PFSK-1 (cell line): ENCODE results near the gene AUH.

Source experiments
- FOXP2 ChIP-seq: optimal IDR thresholded peaks from 2 replicates; pipeline ENCODE3; 2011; ENCODE audit warnings: borderline replicate concordance, control low read depth, inconsistent platforms; ENCODE audit not compliant: insufficient read depth; ENCODE audit errors: extremely low read length, extremely low read depth
- POLR2AphosphoS5 ChIP-seq: IDR thresholded peaks from 2 replicates; pipeline ENCODE4 v1.6.1; 2012; ENCODE audit warnings: low read depth, mild to moderate bottlenecking, control low read depth, low read length, moderate library complexity
- SIN3A ChIP-seq: IDR thresholded peaks from 2 replicates; pipeline ENCODE4 v1.6.1; 2012; ENCODE audit warnings: mild to moderate bottlenecking, low read length, moderate library complexity, borderline replicate concordance; ENCODE audit not compliant: insufficient read depth
- TAF1 ChIP-seq: IDR thresholded peaks from 2 replicates; pipeline ENCODE4 v1.6.1; 2012; ENCODE audit warnings: low read length, control low read depth, borderline replicate concordance; ENCODE audit not compliant: insufficient read depth
- TF ChIP-seq, protein P1 (sequence below), 2 experiments: IDR thresholded peaks; 2 replicates each; pipeline versions ENCODE4 v1.6.1 to v1.8.0; 2011 to 2012; ENCODE audit warnings: low read depth in 2 of 2, low read length in 2 of 2, control low read depth in 1 of 2, inconsistent platforms in 1 of 2, mild to moderate bottlenecking in 1 of 2, moderate library complexity in 1 of 2; ENCODE audit not compliant: insufficient read depth in 1 of 2

Gene AUH

DNA sequence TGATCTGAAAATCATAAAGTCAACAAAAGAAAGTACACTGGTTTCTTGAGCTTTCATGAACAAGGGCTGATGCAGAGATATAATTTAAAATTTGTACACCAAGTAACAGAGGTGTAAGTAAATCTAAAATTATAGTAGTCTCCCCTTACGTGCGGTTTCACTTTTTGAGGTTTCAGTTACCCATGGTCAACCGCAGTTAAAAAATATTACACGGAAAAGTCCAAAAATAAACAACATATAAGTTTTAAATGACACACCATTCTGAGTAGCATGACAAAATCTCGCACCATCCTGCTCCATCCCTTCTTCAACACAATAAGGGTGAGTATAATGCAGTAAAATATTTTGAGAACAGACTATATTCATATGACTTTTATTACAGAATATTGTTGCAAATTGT lies 54.4 kb downstream of the AUH start:
- TF ChIP-seq TAF1: no peak
- no peak for TF ChIP-seq SIN3A
- TF ChIP-seq FOXP2: no peak
- TF ChIP-seq, protein P1, sequence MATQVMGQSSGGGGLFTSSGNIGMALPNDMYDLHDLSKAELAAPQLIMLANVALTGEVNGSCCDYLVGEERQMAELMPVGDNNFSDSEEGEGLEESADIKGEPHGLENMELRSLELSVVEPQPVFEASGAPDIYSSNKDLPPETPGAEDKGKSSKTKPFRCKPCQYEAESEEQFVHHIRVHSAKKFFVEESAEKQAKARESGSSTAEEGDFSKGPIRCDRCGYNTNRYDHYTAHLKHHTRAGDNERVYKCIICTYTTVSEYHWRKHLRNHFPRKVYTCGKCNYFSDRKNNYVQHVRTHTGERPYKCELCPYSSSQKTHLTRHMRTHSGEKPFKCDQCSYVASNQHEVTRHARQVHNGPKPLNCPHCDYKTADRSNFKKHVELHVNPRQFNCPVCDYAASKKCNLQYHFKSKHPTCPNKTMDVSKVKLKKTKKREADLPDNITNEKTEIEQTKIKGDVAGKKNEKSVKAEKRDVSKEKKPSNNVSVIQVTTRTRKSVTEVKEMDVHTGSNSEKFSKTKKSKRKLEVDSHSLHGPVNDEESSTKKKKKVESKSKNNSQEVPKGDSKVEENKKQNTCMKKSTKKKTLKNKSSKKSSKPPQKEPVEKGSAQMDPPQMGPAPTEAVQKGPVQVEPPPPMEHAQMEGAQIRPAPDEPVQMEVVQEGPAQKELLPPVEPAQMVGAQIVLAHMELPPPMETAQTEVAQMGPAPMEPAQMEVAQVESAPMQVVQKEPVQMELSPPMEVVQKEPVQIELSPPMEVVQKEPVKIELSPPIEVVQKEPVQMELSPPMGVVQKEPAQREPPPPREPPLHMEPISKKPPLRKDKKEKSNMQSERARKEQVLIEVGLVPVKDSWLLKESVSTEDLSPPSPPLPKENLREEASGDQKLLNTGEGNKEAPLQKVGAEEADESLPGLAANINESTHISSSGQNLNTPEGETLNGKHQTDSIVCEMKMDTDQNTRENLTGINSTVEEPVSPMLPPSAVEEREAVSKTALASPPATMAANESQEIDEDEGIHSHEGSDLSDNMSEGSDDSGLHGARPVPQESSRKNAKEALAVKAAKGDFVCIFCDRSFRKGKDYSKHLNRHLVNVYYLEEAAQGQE (IDR thresholded peaks at IDR 0.05; ENCODE audit: insufficient read depth in 1 of 2, low read depth in 2 of 2, low read length in 2 of 2): no peak
- no peak for TF ChIP-seq POLR2AphosphoS5

DNA sequence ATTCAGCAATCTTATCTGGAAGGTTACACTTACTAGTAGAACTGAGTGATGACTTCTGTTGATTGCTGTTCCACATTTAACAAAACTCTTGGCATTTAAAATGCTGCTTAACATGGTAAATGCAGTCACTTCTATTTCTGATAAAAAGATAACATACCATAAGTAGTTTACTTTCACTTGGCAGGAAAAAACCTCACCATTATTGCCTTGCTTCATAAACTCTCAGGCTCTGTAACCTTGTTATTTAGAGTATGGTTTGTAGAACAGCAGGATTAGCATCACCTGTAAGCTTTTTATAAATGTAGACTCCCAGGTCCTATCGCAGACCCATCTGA lies 55.5 kb downstream of the AUH start:
- TF ChIP-seq POLR2AphosphoS5 (no peak), TAF1 (no peak), SIN3A (no peak), FOXP2 (no peak)
- TF ChIP-seq, protein P1 (IDR thresholded peaks at IDR 0.05; ENCODE audit: insufficient read depth in 1 of 2, low read depth in 2 of 2, low read length in 2 of 2): no peak

DNA sequence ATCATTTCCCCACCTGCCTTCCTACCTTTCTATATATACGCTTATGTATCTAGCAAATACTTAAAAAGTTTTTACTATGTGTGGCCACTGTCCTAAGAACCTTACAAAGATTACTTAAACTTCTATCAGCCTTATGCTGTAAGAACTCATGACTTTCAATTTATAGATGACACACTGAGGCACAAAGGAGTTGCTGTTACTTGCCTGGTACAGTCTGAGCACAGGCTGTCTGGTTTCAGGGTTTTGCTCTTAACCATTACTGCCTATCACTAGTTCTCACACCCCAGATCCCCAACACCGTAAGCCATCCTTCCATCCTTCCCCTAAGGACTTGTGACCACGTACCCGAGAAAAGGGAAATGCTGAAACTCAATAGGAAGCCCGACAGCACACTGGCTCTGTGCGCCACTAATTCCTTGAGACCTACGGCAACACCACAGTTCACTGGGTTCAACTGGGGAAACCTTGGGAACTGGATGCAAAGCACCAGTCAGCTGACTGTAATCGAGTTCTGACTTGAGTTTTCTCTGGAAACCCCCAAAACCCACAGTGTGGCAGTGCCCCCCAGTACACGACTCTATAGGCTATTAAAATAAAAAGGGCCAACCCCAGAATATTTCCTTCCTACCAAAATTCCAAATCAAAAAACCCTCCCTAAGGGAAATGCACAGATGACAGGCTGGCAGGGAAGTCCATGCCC lies 56.0 kb downstream of the AUH start:
- TF ChIP-seq SIN3A (no peak), FOXP2 (no peak), POLR2AphosphoS5 (no peak), TAF1 (no peak)
- TF ChIP-seq, protein P1 (IDR thresholded peaks at IDR 0.05; ENCODE audit: insufficient read depth in 1 of 2, low read depth in 2 of 2, low read length in 2 of 2): no peak

DNA sequence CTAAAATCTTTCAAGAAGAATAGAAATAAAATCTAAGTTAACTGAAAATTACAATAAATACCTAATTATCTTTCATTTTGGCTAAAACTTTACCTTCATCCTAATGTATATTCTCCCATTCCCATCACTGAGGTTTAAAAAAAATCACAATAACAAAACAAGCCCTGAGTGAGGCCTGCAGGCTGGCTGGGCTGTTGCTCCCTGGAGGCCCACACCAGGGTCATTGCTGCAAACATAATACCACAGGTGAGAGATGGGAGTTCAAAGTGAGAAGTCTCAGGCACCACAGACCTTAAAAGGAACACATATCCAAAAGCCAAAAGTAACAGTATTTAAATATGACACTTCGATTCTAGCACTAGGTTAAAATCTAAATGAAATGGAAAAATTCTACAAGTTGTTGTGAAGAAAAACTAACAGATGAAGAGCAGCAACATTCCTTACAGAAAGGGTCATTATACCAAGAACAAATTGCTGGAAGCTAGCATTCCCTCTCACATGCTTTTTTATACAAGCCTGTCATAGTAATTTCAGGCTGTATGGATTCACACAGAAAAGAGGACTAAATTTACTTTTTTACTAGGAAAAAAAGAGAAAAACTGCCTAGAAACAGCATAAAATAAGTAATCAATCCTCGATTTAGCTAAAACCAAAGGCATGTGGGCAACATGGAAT lies 57.8 kb downstream of the AUH start:
- TF ChIP-seq POLR2AphosphoS5: no peak
- no peak for TF ChIP-seq TAF1
- TF ChIP-seq SIN3A: no peak
- TF ChIP-seq, protein P1 (IDR thresholded peaks at IDR 0.05; ENCODE audit: insufficient read depth in 1 of 2, low read depth in 2 of 2, low read length in 2 of 2): no peak
- TF ChIP-seq FOXP2: no peak

DNA sequence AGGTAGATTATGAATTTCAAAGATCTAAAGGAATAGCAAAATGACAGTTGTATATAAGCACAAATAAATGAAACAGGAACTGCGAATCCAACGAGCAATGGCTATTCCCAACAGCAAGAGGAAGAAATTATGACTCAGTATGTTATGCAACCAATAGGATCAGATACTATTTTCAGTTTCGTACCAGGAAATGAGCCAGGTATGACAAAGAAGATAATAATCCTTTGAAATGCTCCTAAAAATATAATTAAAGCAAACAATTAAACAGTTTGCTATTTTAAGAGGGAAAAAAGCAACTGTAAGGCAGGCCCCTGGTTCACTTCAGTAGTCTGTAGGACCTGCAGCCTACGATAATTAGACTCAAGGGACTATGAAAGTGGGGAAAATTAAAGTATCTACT lies 58.9 kb downstream of the AUH start:
- TF ChIP-seq TAF1 (no peak), SIN3A (no peak), FOXP2 (no peak), POLR2AphosphoS5 (no peak)
- TF ChIP-seq, protein P1 (IDR thresholded peaks at IDR 0.05; ENCODE audit: insufficient read depth in 1 of 2, low read depth in 2 of 2, low read length in 2 of 2): no peak
